ENCODE measurements around the gene LONRF2.

The LONRF2 gene

GRCh38 chr2:100270381-100271146, 51.7 kb downstream of the LONRF2 start:
- DNase-seq (ENCODE audit: low read depth): no peak

DNA sequence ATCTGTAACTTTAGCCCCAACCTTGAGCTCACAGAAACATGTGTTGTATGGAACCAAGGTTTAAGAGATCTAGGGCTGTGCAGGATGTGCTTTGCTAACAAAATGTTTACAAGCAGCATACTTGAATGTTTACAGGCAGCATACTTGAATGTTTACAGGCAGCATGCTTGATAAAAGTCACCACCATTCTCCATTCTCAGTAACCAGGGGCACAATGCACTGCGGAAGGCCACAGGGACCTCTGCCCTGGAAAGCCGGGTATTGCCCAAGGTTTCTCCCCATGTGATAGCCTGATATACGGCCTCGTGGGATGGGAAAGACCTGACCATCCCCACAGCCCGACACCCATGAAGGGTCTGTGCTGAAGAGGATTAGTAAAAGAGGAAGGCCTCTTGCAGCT, 52.4 kb downstream of the LONRF2 start:
- H3K4me3 ChIP-seq (ENCODE audit: low read depth, low read length): no peak overlapping the region
- no peak for TF ChIP-seq CTCF (conservative IDR thresholded peaks at IDR 0.05; ENCODE audit: low read depth, low read length)
- no peak for DNase-seq (ENCODE audit: low read depth)

More at GRCh38 chr2:100270381-100271146, 51.7 kb downstream of the LONRF2 start:
- TF ChIP-seq CTCF (conservative IDR thresholded peaks at IDR 0.05; ENCODE audit: low read depth, low read length): no peak
- no peak overlapping the region for H3K4me3 ChIP-seq (ENCODE audit: low read depth, low read length)

DNA sequence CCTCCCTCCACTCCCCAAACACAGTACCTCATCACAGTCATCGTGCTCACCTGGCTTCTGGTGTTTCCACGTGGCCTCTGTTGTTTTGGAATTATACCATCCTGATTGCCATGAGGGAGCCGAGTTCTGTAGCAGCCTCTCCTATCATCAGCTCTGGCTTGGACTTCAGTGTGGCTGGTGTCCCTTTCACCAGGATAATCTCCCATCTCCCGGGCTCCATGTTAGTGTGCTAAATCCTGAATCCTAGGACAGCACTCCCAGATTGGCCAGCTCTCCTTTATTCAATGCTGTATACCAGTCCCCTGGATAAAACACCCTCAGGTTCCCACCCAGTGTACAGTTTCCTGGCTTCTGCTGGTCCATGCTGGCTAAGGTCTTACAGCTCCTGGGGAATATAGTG, 53.3 kb downstream of the LONRF2 start:
- TF ChIP-seq CTCF (conservative IDR thresholded peaks at IDR 0.05; ENCODE audit: low read depth, low read length): no peak
- DNase-seq (ENCODE audit: low read depth): no peak
- H3K4me3 ChIP-seq (ENCODE audit: low read depth, low read length): no peak overlapping the region

- no peak for TF ChIP-seq CTCF (conservative IDR thresholded peaks at IDR 0.05; ENCODE audit: low read depth, low read length)
- no peak for DNase-seq (ENCODE audit: low read depth)
- H3K4me3 ChIP-seq (ENCODE audit: low read depth, low read length): no peak overlapping the region
These were observed 54.5 kb downstream of the LONRF2 start for GRCh38 chr2:100267751-100268150.

- no peak for DNase-seq (ENCODE audit: low read depth)
- H3K4me3 ChIP-seq (ENCODE audit: low read depth, low read length): no peak overlapping the region
- TF ChIP-seq CTCF (conservative IDR thresholded peaks at IDR 0.05; ENCODE audit: low read depth, low read length): no peak
These were observed 56.2 kb downstream of the LONRF2 start for GRCh38 chr2:100266126-100266525.

GRCh38 chr2:100265226-100265625, 57.1 kb downstream of the LONRF2 start:
- TF ChIP-seq CTCF (conservative IDR thresholded peaks at IDR 0.05; ENCODE audit: low read depth, low read length): no peak
- no peak overlapping the region for H3K4me3 ChIP-seq (ENCODE audit: low read depth, low read length)
- no peak for DNase-seq (ENCODE audit: low read depth)

- DNase-seq (ENCODE audit: low read depth): no peak
- no peak overlapping the region for H3K4me3 ChIP-seq (ENCODE audit: low read depth, low read length)
- TF ChIP-seq CTCF (conservative IDR thresholded peaks at IDR 0.05; ENCODE audit: low read depth, low read length): no peak
These were observed 57.6 kb downstream of the LONRF2 start for GRCh38 chr2:100264651-100265050.
